HFFc6 (cell line): ENCODE data around the gene SLC7A14. TPM values are rescaled to one million over a fixed set of nuclear protein-coding genes. Genes with fewer than 3 reads are reported as not detected.

Experiments
- DNase-seq: peaks from one replicate; pipeline ENCODE4 v3.0.0-alpha.2; 2018
- H3K27ac Mint-ChIP-seq: 2 replicates; pipeline ENCODE4 v1.8.0; 2020; ENCODE audit warnings: mild to moderate bottlenecking, mixed read lengths
- H3K27me3 Mint-ChIP-seq: 2 replicates; pipeline ENCODE4 v1.8.0; 2021; ENCODE audit warnings: mild to moderate bottlenecking, moderate library complexity, mixed read lengths; ENCODE audit not compliant: insufficient read depth
- H3K36me3 Mint-ChIP-seq: 2 replicates; pipeline ENCODE4 v1.8.0; 2021; ENCODE audit warnings: low read depth, mixed read lengths
- H3K4me1 Mint-ChIP-seq: 2 replicates; pipeline ENCODE4 v1.8.0; 2020; ENCODE audit warnings: low read depth, mixed read lengths
- H3K4me3 Mint-ChIP-seq: 2 replicates; pipeline ENCODE4 v1.8.0; 2020; ENCODE audit warnings: mild to moderate bottlenecking, moderate library complexity, mixed read lengths
- H3K9me3 Mint-ChIP-seq: 2 replicates; pipeline ENCODE4 v1.8.0; 2020; ENCODE audit warnings: mild to moderate bottlenecking, mixed read lengths
- total RNA-seq, 6 experiments: library from RNA; stranded (reverse); fragmentation: NEBNext Ultra II Directional; extraction: Animal tissue kit (Norgen Biotek cat#: 25700); gene quantifications; 2 replicates in 1 of 6; 3 replicates in 5 of 6; pipeline ENCODE4 v1.2.3, GENCODE V29; 2021
- TF ChIP-seq, protein P1 (sequence below): fragments of 200-600 bp; sonication (generic); IDR thresholded peaks from 2 replicates; pipeline ENCODE4 v1.5.0; 2021; ENCODE audit warnings: antibody characterized with exemption, mild to moderate bottlenecking

Gene SLC7A14
- total RNA-seq, 6 experiments from 2014 or later: 0.14 to 0.53 (median 0.39) TPM

DNA sequence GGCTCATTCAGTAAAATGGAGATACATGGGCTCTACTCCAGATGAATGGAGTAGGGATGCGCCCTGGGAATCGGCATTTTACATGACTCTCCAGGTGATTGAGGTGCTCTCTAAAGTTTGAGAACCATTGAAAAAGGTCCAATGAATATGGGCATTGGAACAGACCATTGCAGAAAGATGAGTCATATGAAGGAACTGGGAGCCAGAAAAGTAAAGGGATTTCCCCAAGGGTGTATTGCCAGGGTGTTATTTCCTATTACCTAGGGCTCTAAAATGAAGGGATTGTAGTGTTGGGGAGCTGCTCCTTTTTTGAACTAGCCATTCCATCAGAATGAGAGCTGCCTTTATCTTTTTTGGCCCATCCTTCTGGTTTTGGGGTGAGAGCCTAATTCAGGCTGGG, 145.5 kb downstream of the SLC7A14 start:
- no peaks in the 10 kb centered on the region for H3K36me3 Mint-ChIP-seq
- DNase-seq: peak; percentile 11
- H3K27ac Mint-ChIP-seq: no peak overlapping the region
- H3K9me3 Mint-ChIP-seq: no peaks in the 10 kb centered on the region
- no peak overlapping the region for H3K4me3 Mint-ChIP-seq
- peaks cover 8% of the 10 kb centered on the region for H3K4me1 Mint-ChIP-seq
- H3K27me3 Mint-ChIP-seq: peaks cover 2% of the 10 kb centered on the region; the same call in 1 of the 2 replicates
- TF ChIP-seq, protein P1, sequence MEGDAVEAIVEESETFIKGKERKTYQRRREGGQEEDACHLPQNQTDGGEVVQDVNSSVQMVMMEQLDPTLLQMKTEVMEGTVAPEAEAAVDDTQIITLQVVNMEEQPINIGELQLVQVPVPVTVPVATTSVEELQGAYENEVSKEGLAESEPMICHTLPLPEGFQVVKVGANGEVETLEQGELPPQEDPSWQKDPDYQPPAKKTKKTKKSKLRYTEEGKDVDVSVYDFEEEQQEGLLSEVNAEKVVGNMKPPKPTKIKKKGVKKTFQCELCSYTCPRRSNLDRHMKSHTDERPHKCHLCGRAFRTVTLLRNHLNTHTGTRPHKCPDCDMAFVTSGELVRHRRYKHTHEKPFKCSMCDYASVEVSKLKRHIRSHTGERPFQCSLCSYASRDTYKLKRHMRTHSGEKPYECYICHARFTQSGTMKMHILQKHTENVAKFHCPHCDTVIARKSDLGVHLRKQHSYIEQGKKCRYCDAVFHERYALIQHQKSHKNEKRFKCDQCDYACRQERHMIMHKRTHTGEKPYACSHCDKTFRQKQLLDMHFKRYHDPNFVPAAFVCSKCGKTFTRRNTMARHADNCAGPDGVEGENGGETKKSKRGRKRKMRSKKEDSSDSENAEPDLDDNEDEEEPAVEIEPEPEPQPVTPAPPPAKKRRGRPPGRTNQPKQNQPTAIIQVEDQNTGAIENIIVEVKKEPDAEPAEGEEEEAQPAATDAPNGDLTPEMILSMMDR: no peak

DNA sequence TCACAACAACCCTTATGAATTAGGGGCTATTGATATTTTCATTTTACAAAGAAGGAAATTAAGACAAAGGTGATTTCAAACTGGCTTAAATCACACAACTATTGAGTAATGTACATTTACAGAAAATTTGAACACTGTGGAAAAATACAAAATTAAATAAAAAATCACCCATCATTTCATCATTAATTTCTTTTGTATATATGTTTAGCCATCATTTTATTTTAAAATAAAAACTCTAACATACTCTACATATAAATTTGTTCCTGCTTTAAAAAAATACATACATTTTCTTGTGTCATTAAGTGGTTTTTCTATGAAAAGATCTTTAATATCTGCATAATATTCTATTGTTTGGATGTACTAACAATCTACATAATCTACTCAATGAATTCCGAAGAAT, 147.0 kb downstream of the SLC7A14 start:
- H3K27ac Mint-ChIP-seq: no peak overlapping the region
- H3K4me1 Mint-ChIP-seq: peaks cover 8% of the 10 kb centered on the region
- no peak overlapping the region for H3K4me3 Mint-ChIP-seq
- no peaks in the 10 kb centered on the region for H3K9me3 Mint-ChIP-seq
- no peak for DNase-seq
- TF ChIP-seq, protein P1: no peak
- no peaks in the 10 kb centered on the region for H3K36me3 Mint-ChIP-seq
- H3K27me3 Mint-ChIP-seq: no peaks in the 10 kb centered on the region

DNA sequence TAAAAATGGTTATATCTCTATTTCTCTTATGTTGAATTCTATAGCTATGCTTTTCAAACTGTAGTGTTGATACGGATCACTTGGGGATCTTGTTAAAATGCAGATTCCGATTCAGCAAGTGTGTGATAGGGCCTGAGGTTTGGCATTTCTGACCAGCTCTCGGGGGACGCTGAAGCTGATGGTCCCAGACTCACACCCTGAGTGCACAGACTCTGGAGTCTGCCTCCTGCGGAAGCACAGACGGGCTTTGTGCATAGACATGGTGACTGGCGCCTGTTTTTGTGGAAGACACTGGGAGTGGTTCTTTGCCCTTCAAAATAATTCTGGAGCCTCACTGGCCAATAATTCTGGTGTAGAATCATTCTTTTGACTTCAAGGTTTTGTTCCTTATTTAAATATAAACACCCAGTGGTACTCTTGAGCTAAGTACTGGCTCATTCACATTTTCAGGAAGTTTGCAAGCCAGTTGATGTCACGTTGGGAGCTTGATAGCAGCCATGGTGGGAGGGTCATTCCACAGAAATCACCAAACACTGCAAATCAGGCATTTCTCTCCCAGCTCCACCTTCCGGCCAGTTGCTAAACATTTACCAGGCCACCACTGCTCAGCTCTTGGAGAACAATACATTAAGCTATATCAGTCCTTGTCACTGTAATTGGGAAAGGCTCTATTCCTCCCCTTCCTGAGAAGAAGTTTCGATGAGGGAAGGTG, 148.0 kb downstream of the SLC7A14 start:
- Mint-ChIP-seq H3K27ac (no peak overlapping the region), H3K36me3 (no peaks in the 10 kb centered on the region), H3K4me3 (no peak overlapping the region), H3K4me1 (peaks cover 8% of the 10 kb centered on the region), H3K27me3 (no peaks in the 10 kb centered on the region), H3K9me3 (no peaks in the 10 kb centered on the region)
- TF ChIP-seq, protein P1: no peak
- no peak for DNase-seq

DNA sequence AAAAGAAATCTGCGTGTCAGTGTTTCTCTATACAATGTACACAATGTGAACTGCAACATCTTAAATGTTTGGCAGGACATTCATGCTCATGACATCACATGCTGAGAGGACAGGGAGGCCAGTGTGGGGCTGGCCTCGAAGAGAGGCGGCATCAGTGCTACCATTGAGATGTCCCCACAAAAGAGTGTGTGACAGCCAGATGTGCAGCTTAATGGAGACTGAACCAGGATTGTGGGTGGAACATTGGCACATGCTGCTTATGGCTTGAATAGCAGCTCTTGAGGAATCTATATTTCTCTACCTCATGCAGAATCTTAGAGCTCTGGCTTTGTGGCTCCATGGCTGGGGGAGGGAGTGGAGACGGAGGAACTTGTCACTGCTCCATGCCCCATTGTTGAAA, 148.7 kb downstream of the SLC7A14 start:
- Mint-ChIP-seq H3K36me3 (no peaks in the 10 kb centered on the region; the same call in 1 of the 2 replicates), H3K4me3 (no peak overlapping the region), H3K9me3 (no peaks in the 10 kb centered on the region), H3K27ac (no peak overlapping the region), H3K4me1 (peaks cover 8% of the 10 kb centered on the region), H3K27me3 (no peaks in the 10 kb centered on the region)
- TF ChIP-seq, protein P1: no peak
- DNase-seq: no peak

DNA sequence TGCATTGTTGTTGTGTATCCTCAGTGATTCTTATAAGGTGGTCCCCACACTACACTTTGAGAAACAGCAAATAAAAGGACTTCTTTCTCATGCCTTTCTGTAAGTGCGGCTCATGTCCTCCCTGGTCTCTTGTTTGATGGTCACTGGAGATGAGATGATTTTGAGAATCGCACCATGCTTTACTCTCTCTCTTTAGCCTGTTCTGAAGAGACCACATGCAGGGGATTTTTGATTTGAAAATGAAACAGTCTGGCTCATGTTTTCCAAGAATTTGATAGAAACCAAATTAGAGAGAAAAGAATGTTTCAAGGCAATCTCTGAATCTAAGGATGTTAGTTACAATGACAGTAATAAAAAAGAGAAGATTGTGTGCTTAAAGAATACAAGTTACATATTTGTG, 149.2 kb downstream of the SLC7A14 start:
- Mint-ChIP-seq H3K4me1 (peaks cover 8% of the 10 kb centered on the region), H3K27me3 (no peaks in the 10 kb centered on the region), H3K4me3 (no peak overlapping the region), H3K27ac (no peak overlapping the region), H3K9me3 (no peaks in the 10 kb centered on the region), H3K36me3 (no peaks in the 10 kb centered on the region; the same call in 1 of the 2 replicates)
- no peak for DNase-seq
- TF ChIP-seq, protein P1: no peak
